Retinal pigment epithelial cell (primary cell): Measurements from ENCODE around the gene ERH.

ENCODE experiments used
- DNase-seq: peaks from one replicate; pipeline ENCODE4 v3.0.0-alpha.2; 2010; ENCODE audit warnings: low read depth
- H3K4me3 ChIP-seq: 2 replicates; pipeline ENCODE4 v1.5.1; 2011; ENCODE audit warnings: mild to moderate bottlenecking, low read length, control low read depth, moderate library complexity
- TF ChIP-seq, protein P1 (sequence below): conservative IDR thresholded peaks from 2 replicates; pipeline ENCODE4 v1.5.1; 2011; ENCODE audit warnings: low read depth, low read length, control low read depth, inconsistent platforms

Gene ERH

DNA sequence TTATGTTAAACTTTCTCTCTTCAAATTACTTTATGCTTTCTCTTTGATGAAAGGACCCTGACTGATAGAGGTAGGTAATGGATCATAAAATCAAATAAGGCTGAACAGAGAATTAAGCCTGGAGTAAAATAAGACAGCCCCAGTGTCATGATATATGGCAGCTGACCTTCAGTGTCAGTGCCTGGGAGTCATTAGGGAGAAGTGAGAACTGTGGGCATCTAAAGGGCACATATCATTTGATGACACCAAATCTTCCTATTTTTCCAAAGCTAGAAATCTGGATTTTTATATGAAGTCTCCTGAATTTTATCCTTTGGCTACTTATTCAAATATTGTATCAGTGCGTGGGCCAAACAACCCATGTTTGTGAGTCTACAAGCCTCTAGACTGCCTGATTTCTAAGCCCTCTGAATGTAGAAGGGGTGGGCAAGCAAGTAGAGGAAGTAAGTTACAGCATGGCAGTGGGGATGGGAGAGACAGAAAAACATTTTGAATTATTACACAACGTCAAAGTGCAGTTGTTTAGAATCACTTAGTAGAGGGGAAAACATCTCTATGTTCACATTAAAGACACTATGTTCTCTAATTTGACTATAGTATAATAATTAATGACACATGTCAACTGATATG, 10.3 kb upstream of the ERH start:
- DNase-seq = no peak
- H3K4me3 ChIP-seq = no peak overlapping the region
- TF ChIP-seq, protein P1, sequence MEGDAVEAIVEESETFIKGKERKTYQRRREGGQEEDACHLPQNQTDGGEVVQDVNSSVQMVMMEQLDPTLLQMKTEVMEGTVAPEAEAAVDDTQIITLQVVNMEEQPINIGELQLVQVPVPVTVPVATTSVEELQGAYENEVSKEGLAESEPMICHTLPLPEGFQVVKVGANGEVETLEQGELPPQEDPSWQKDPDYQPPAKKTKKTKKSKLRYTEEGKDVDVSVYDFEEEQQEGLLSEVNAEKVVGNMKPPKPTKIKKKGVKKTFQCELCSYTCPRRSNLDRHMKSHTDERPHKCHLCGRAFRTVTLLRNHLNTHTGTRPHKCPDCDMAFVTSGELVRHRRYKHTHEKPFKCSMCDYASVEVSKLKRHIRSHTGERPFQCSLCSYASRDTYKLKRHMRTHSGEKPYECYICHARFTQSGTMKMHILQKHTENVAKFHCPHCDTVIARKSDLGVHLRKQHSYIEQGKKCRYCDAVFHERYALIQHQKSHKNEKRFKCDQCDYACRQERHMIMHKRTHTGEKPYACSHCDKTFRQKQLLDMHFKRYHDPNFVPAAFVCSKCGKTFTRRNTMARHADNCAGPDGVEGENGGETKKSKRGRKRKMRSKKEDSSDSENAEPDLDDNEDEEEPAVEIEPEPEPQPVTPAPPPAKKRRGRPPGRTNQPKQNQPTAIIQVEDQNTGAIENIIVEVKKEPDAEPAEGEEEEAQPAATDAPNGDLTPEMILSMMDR = no peak

DNA sequence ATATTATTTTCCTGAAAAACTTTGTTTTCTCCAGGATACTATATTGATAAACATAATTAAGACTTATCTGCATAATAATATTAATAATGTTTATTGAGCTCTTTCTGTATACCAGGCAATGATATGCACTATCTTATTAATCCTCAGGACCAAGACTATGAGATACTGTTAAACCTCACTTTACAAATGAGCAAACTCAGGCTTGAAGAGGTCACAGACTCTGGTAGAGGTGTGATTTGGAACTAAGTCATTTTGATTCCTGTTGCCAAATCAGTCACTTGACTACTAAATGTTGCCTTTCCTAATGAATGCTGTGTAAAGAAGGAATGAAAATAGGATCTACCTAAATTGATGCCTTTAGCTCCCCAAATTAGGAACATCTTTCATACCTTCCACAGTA, 7.7 kb upstream of the ERH start:
- no peak for DNase-seq
- no peak overlapping the region for H3K4me3 ChIP-seq
- TF ChIP-seq, protein P1 = no peak

DNA sequence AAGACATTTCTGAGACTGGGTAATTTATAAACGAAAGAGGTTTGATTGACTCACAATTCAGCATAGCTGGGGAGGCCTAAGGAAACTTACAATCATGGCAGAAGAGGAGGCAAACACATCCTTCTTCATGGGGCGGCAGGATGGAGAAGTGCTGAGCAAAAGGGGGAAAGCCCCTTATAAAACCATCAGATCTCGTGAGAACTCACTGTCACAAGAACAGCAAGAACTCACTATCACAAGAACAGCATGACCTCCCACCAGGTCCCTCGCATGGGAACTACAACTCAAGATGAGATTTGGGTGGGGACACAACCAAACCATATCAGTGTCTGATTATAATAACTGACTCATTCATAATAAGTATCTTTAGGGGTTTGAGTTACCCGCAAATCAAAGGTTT, 6.8 kb upstream of the ERH start:
- TF ChIP-seq, protein P1 = no peak
- DNase-seq = no peak
- no peak overlapping the region for H3K4me3 ChIP-seq

DNA sequence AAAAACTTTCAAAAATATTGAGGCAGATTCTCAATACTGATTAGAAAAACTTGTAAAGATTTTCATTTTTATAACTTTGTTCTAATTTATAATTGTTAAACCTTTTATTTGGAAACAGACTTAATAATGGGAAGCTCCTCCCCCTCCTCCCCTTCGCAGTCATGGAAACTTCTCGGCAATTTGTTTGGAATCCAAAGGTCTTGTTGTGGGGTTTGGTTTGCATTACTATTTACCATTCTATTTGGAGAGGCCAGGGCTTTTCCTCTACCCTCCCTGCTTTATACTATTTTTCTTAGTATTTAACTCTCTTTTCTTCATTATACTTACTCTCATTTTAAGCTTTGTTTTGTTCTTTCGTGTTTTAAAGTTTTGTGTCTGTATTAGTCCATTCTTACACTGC, 6.4 kb upstream of the ERH start:
- no peak overlapping the region for H3K4me3 ChIP-seq
- DNase-seq = no peak
- TF ChIP-seq, protein P1 = no peak

DNA sequence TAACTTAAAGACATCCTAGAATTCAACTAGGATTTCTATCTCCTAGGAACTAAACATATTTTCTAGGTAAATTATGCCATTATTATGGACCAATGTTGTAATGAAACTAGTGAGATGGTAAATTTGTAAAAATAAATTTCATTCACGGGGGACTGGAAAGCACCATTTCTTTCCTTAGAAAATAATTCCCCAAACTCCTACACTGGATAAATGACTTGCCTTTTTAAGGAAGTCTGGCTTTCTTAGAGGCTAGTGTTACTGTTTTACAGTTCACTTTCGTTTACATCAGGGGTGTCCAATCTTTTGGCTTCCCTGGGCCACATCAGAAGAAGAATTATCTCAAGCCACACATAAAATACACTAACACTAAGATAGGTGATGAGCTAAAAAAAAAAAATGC, 3.7 kb upstream of the ERH start:
- DNase-seq = no peak
- TF ChIP-seq, protein P1 = no peak
- no peak overlapping the region for H3K4me3 ChIP-seq

DNA sequence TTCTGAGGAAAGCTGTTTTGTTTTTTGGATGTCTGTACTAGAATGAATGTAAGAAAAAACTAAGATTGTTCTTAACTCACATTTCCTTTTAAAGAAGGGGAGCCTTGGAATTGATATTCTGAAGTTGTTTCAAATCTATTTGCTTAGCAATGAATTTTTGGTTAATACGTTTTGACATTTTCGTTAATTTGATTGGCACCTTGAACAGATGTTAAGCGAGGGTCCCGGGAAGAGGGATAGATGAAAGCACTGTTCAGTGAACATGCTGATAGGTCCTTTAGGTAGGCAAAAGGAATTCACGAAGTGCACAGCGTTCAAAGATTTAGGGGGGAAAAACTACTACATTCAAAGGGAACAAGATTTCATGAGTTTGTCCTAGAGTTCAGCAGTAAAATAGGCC, 2.1 kb upstream of the ERH start:
- DNase-seq = no peak
- TF ChIP-seq, protein P1 = no peak

DNA sequence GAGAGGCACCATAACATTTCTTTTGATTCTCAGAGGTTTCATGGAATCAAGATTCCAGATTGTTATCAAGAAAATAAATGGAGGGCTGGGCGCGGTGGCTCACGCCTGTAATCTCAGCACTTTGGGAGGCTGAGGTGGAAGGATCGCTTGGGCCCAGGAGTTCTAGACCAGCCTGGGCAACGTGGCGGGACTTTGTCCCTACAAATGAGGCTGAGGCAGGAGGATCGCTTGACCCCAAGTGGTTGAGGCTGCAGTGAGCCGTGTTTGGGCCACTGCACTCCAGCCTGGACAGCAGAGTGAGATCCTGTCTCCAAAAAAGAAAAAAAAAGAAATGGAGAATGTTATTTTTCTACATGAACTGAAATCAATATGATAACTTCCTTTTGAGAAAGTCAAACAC, 1.7 kb upstream of the ERH start:
- peak overlapping the region; percentile 96 for H3K4me3 ChIP-seq
- no peak for DNase-seq
- TF ChIP-seq, protein P1 = no peak

More for the DNA sequence above, 2.1 kb upstream of the ERH start:
- peak overlapping the region; percentile 1 for H3K4me3 ChIP-seq
